GM18508 (cell line): ENCODE results near the gene NPBWR2.
"Not testable (repeated sequence)": the region's sequence is repeated elsewhere in the genome, so short reads cannot be mapped to it uniquely, and the experiment has no call there.

ENCODE experiments used
- ATAC-seq: cut with Tn5 transposase; IDR thresholded peaks from one replicate; pipeline ENCODE4 v1.9.1; 2021; ENCODE audit warnings: moderate number of reproducible peaks; ENCODE audit not compliant: insufficient read depth, unreplicated experiment

Gene NPBWR2

DNA sequence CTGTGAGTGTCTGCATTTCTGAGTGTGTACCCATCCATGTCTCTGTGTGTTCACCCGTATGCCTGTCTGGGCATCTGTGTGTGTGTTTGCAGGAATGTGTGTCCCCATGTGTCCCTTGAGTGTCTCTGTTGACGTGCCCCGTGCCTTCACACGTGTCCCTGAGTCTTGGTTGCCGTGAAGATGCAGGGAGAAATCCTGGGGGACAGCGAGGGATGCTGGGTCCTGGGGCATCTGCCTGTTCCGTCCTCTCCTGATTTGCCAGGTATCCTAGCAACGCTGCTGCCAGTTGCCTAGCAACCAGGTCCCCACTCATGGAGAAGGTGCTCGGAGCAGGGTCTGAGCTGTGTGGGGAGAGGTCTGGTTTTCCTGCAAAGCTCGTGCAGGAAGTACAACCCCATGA is 17.2 kb downstream of the NPBWR2 start:
- no peak for ATAC-seq

DNA sequence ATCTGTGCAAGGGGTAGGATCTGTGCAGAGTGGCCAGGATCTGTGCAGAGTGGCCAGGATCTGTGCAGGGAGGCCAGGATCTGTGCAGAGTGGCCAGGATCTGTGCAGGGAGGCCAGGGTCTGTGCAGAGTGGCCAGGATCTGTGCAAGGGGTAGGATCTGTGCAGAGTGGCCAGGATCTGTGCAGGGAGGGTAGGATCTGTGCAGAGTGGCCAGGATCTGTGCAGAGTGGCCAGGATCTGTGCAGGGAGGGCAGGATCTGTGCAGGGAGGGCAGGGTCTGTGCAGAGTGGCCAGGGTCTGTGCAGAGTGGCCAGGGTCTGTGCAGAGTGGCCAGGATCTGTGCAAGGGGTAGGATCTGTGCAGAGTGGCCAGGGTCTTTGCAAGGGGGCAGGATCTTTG is 18.8 kb downstream of the NPBWR2 start:
- ATAC-seq = not testable (repeated sequence)

- ATAC-seq = not testable (repeated sequence)
Measured at GRCh38 chr20:64087226-64087825, 20.0 kb downstream of the NPBWR2 start.

GRCh38 chr20:64086801-64087200 is 20.6 kb downstream of the NPBWR2 start:
- ATAC-seq = no peak

GRCh38 chr20:64084685-64085152 is 22.6 kb downstream of the NPBWR2 start:
- no peak for ATAC-seq

DNA sequence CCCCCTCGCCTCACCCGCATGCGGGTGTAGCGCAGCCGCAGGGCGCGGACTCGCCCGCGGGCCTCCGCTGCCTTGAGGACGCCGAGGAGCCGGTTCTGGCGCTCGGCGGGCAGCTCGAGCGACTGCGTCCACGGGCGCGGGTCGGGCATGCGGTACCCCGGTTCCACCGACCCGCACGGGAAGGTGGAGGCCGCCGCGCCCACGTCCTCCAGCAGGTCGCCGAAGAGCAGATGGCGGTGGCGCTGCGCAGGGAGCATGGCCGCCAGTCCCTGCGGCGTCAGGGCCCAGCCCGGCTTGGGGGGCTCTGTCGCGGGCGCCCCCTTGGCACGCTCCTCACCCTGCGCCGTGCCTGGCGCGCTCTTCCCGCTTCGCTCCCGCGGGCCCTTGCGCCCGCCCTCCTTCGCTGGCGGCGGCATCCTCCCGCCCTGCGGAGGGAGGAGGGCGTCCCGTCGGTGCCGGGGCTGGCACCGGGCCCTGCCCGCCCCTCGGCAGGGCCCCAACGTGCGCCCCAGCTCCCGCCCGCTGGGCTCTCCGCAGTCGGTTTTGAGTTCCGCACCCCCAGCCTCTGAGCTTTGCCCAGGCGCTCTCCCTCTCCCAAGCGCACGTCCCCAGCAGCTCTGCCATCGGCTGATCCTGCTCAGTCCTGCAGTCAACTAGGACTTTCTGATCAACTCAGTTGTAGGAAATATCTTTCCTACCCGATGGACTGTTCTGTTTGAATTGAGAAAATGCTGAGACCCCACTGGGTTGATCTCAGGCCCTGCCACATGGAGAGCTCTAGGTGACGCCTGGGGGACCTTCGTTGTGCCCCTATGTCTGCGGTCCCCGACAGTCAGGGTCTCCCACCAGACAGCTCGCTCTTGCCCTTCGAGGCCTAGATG is 23.3 kb downstream of the NPBWR2 start, which contains the start of gene LKAAEAR1:
Gene LKAAEAR1, minus strand, starts transcription at position 595 of the 881 bp plus-strand sequence. Its CDS starts 179 bp downstream, at position 416.
- no peak for ATAC-seq

- no peak for ATAC-seq
Measured at GRCh38 chr20:64083378-64083803, 24.0 kb downstream of the NPBWR2 start.

DNA sequence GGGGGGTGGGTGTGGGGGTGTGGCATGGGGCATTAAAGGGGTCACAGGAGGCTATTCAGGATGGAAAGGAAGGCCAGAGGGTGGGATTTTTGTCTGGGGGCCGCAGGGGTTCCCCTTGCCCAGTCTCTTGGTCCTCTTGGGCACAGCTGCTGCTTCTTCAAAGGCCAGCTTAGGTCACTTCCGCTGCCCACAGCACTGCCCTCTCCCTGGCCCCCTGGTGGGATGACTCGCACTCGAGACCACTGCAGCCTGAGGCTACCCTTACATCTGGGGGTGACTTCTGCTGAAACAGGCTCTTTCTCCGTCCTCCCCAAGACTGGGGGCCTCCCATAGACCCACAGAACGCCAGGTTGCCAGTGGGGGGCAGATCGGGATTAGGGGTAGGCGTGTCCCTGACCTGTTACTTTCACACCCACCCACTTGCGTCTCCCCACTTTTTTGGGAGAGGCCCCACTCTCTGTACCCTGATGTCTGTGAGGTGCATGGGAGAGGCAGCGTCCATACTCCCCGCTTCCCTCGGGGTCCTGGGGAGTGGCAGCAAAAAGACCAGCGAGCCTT is 24.5 kb downstream of the NPBWR2 start:
- no peak for ATAC-seq

DNA sequence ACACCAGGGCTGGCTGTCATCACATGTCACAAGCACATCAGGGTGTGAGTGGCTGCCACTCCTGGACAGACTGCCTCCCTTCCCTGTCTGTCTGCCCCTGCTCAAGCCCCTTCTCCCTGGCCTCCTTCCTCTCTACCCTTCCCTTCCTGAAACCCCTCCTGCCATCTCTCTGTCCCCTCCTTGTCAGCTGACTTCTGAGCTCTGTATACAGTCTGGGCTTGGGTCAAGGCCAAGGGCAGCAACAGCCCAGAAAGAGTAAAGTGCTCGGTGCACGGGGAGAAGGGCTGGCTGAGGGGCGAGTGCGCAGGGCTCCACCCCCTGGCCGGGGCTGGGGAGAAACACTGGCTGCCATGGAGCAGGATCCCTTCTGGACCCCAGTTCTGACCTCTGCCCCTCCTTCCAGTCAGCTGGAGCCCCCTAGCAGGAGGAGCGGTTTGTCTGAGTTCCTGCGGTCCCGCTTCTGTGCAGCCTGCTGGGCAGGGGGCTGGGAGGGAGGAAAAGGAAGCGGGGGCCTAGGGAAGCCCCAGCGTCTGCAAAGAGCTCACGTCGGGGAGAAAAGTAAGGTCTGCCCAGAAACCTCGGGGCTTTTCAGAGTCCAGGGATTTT is 25.1 kb downstream of the NPBWR2 start:
- ATAC-seq = no peak

GRCh38 chr20:64081624-64081964 is 25.8 kb downstream of the NPBWR2 start:
- ATAC-seq = no peak

DNA sequence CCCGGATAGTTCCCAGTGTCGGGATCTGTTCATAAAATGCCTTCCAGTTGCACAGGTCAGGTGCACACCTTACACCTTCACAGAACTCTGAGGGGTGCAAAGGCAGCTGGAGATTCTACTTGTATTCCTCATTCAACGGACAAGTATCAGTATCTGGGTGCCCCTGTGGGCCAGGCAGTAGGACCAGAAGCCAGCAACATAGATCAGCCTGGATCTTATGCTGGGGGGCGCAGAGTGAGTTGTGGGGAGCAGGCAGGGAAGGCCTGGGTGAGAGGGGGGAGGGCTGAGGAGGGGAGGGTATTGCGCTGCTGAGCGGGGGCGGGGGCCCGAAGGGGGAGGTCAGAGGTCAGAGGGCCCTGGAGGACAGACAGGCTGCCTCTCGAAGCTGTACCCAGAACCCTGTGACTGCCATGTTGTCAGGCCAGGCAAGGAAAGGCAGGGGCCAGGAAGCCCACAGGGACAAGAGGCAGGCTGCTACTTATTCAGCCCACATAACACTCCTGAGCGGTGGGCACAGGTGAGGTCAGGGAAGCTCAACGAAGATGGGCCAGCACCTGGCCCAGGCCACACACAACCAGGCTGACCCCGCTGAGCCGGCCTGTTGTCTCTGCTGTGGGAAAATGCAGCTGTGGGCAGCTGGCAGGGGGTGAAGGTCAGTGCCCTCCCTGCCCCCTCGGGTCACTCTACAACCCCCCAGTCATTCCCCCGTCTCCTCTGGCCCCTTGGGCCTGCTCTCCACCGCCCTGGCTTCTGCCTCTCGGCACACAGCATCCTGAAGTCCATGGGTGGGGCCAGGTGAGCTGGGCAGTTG is 26.3 kb downstream of the NPBWR2 start:
- no peak for ATAC-seq

DNA sequence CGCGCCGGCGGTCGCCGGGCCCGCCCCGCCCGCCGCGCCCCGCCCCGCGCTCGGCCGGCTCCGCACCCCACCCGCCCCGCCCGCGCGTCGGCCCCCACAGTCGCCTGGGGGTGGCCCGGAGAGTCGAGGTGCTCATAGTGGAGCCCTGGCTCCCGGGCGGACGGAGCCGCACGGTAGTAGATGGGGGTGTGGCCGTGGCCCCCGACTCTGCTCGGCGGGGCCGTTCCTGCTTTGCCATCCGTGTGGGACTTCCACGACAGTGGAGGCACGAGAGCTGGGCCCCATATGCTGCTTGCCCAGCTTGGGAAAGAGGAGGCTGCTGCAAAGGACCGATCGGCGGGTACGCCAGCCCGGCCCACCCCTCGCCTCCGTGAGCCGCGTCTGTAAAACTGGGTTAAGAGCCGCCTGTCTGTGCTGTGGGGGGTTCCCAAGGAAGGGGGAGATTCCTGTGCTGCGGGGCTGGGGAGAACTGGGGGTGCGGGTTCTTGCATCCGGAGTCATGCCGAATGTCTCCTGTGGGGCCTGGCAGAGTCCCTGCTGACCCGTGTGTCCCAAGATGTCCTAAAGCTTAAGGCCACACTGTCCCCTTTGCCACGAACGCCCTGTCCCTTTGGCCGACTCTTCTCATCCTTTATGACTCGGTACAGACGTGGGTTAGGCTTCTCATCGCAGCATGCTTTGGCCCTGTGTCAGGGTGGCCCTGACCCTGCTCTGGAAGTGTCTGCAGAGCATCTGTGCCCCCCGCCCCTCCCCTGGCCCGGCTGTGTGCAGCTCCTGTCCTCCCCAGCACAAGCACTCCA is 27.2 kb downstream of the NPBWR2 start, which contains the start of gene OPRL1:
Gene OPRL1, plus strand, starts transcription at position 70 of the 800 bp plus-strand sequence. CDS start 12,639 bp downstream, outside the sequence.
- ATAC-seq = no peak

DNA sequence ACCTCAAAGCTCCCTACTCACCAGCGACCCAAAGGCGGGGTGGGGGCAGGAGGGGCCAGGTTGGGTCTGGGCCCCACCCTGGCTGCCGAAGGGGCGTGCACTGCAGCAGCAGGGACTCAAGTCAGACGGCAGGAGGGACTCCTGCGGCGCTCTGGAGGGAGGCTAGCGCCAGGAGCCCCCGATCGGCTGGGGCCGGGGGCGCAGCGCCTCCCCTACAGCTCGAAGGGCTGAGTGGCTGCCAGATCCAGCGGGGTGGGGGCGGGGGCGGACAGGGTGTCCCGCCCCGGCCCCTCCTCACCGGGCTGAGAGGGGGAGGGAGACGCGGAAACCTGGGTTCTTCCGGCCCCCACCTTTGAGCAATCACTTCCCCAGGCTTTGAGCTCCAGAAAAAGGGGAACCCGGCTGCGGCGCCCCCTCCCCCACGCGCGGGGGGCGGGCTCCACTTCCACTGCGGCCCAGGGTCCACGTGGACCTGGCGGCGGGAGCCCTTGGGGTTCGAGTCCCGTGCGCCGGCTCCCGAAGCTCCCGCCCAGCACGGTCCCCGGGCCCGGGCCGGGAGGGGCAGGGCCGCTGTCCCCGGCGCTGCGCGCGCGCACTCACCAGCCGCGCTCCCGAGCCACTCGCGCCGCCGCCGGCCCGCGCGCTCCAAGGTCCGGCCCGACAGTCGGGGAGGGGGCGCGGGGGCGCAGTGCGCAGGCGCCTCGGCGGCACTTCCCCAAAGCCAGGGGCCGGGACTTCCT is 27.9 kb downstream of the NPBWR2 start, which contains the start of gene RGS19:
Gene RGS19, minus strand, starts transcription at position 246 of the 740 bp plus-strand sequence. CDS start 2,632 bp downstream, outside the sequence.
- ATAC-seq = no peak

GRCh38 chr20:64078934-64079272 is 28.5 kb downstream of the NPBWR2 start:
- ATAC-seq = no peak

GRCh38 chr20:64077876-64078551 is 29.4 kb downstream of the NPBWR2 start:
- no peak for ATAC-seq

DNA sequence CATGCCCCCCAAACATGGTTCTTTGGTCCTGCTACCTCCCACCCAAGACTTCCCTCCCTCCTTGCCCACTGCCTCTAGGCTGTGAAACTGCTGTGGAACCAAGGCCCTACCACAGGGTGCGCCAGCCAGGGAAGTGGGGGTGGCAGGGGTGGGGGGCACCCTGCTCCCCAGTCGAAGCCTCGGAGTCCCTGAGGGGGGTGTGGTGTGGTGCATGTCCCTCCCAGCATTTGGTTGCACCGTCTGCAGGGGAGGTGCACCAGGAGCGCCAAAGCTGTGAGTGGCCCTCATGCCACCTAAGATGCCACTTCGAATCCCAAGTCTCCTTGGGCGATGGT is 29.9 kb downstream of the NPBWR2 start:
- no peak for ATAC-seq

DNA sequence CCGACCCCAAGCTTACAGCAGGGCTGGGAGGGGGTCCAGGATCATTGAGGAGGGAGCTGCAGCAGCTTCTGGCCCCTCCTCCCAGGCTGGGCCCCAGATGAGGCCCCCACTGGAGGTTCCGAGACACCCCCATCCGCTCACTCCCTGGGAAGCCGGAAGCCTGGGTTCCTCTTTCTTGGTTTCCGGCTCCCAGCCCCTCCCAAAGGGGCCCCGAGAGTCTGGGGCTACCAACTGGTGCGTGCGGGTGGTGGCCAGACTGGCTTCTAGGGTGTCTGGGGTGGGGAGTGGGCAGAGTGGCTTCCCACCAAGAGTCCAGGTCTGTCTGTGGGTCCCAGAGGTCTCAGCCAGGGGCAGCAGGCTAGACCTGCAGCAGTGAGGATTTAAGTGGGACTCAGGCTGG is 30.3 kb downstream of the NPBWR2 start:
- no peak for ATAC-seq
